Measurements from ENCODE around the gene PDK4.

DNA sequence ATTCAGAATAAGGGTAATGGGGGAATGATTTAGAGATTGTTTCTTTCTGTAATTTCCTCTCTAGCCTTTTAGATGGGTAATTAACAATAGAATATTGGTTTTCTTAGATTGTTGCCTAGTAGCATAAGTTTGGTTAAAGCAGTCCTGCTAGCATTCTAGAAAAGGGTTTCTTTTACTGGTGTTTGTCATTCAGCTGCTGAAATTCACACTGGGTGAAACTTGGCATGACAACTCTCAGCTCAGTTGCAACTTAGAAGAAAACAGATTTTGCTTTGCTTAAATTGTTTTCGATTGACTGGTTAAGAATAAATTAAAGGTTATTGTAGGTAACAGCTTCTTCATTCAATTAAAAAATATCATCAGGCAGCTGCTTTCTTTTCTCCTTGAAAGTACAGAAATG is 25.1 kb upstream of the PDK4 start:
- TF ChIP-seq, protein P1, sequence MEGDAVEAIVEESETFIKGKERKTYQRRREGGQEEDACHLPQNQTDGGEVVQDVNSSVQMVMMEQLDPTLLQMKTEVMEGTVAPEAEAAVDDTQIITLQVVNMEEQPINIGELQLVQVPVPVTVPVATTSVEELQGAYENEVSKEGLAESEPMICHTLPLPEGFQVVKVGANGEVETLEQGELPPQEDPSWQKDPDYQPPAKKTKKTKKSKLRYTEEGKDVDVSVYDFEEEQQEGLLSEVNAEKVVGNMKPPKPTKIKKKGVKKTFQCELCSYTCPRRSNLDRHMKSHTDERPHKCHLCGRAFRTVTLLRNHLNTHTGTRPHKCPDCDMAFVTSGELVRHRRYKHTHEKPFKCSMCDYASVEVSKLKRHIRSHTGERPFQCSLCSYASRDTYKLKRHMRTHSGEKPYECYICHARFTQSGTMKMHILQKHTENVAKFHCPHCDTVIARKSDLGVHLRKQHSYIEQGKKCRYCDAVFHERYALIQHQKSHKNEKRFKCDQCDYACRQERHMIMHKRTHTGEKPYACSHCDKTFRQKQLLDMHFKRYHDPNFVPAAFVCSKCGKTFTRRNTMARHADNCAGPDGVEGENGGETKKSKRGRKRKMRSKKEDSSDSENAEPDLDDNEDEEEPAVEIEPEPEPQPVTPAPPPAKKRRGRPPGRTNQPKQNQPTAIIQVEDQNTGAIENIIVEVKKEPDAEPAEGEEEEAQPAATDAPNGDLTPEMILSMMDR (IDR thresholded peaks at IDR 0.05), result no peak
- TF ChIP-seq POLR2A (IDR thresholded peaks at IDR 0.05), result no peak

All from heart left ventricle (tissue), 13 donors.